Adrenal gland (tissue), 12 donors: ENCODE measurements around the gene KCNMA1. TPM values are rescaled to one million over a fixed set of nuclear protein-coding genes. Genes with fewer than 3 reads are reported as not detected.

Experiments
- DNase-seq, 7 donors: peaks; one replicate each; pipeline ENCODE4 v3.0.0-alpha.2; 2019 to 2020
- H3K27ac ChIP-seq, 5 donors: fragments of 200-600 bp; sonication (generic) in 4 of 5; 1 replicate in 3 of 5; 2 replicates in 2 of 5; pipeline versions ENCODE4 v1.5.1 to v1.8.0; 2016 to 2020; ENCODE audit warnings: mild to moderate bottlenecking in 1 of 5
- H3K27me3 ChIP-seq: fragments of 200-600 bp; 2 replicates; pipeline ENCODE4 v1.8.0; 2021
- H3K36me3 ChIP-seq, 2 donors: fragments of 200-600 bp; replicated peaks in 1 of 2; 1 replicate in 1 of 2; 2 replicates in 1 of 2; pipeline versions ENCODE4 v1.5.1 to v1.8.0; 2018 to 2022
- H3K4me1 ChIP-seq, 2 donors: fragments of 200-600 bp; replicated peaks in 1 of 2; 1 replicate in 1 of 2; 2 replicates in 1 of 2; pipeline versions ENCODE4 v1.5.1 to v1.8.0; 2018 to 2021
- H3K4me3 ChIP-seq, 4 donors: fragments of 200-600 bp; sonication (generic) in 3 of 4; one replicate each; pipeline ENCODE4 v1.5.1; 2016 to 2018
- H3K9me3 ChIP-seq, 3 donors: fragments of 200-600 bp; sonication (generic) in 1 of 3; replicated peaks in 1 of 3; 1 replicate in 2 of 3; 2 replicates in 1 of 3; pipeline versions ENCODE4 v1.5.1 to v1.8.0; 2016 to 2021
- CTCF ChIP-seq, 6 experiments: fragments of 450-650 bp in 4 of 6; fragments of 200-600 bp in 2 of 6; sonication (generic) in 1 of 6; IDR thresholded peaks; 1 replicate in 5 of 6; 2 replicates in 1 of 6; pipeline versions ENCODE4 v1.5.1 to v1.8.0; 2016 to 2021; ENCODE audit warnings: antibody characterized with exemption in 6 of 6, mild to moderate bottlenecking in 2 of 6, moderate library complexity in 1 of 6
- POLR2A ChIP-seq, 2 donors: fragments of 450-650 bp; IDR thresholded peaks; one replicate each; pipeline ENCODE4 v1.6.1; 2017; ENCODE audit warnings: antibody characterized with exemption in 2 of 2, mild to moderate bottlenecking in 2 of 2, moderate library complexity in 1 of 2
- WGBS, 4 donors: extraction: QIAGEN DNeasy Blood & Tissue Kit in 2 of 4; methylation state at CpG; one replicate each; pipeline versions ENCODE4 v1.1.5 to v1.1.7; 2013 to 2017; 5-methylcytosine and 5-hydroxymethylcytosine counted together
- intact Hi-C, 2 donors: fragments of 100-400 bp; cut with DNase I; formaldehyde crosslinking; loops; one replicate each; pipeline versions ENCODE4 v1.14.1 to v1.15.0; 2022 to 2023
- polyA plus RNA-seq, 3 donors: library from polyadenylated mRNA; stranded (reverse); fragments of 200-250 nt in 2 of 3; fragments of 350-450 nt in 1 of 3; fragmentation: Illumina TruSeq in 1 of 3; extraction: RNeasy Lipid Tissue Mini Kit (QIAGEN cat#74804) in 1 of 3; gene quantifications; one replicate each; pipeline ENCODE4 v1.2.3, GENCODE V29; 2013 to 2014
- total RNA-seq, 9 donors: library from RNA; depleted of rRNA in 4 of 9; stranded (reverse); fragments of >200 nt in 4 of 9; fragments of 120-200 nt in 1 of 9; fragmentation: NEBNext Ultra II Directional in 1 of 9; extraction: Animal tissue kit (Norgen Biotek cat#: 25700) in 1 of 9; gene quantifications; one replicate each; pipeline versions ENCODE4 v1.1.0 to v1.2.4, GENCODE V29; 2013 to 2023
- donor health status: healthy with polysubstance abuse.
- donor health status: Bipolar disorder and iron deficiency.
- donor health status: DM: yes; HTN: yes; CAD: no.
- donor health status: DM: no; HTN: no; CAD: no.
- donor health status: DM: no; HTN: no; CAD: no.
- donor health status: DM: yes; HTN: yes; CAD: no.

The KCNMA1 gene
- total and polyA plus RNA-seq, 12 donors: 6.4 to 37.7 (median 13.4) TPM

- peaks cover 14% of the 10 kb centered on the region for H3K27me3 ChIP-seq
- H3K27ac ChIP-seq: no peak overlapping the region
- H3K4me1 ChIP-seq: no peaks in the 10 kb centered on the region
- no peaks in the 10 kb centered on the region for H3K36me3 ChIP-seq
- no peak for DNase-seq
- TF ChIP-seq POLR2A (IDR thresholded peaks at IDR 0.05) (no peak), CTCF (IDR thresholded peaks at IDR 0.05) (no peak)
- intact Hi-C loops: no loop called here
- no peaks in the 10 kb centered on the region for H3K9me3 ChIP-seq
- WGBS, 4 donors: 83 to 85% (median 84%) methylated on average over 10 to 11 of the region's 11 CpGs
- H3K4me3 ChIP-seq: no peak overlapping the region
These were observed 225.8 kb downstream of the KCNMA1 start for GRCh38 chr10:77411805-77412204.

GRCh38 chr10:77410523-77410922 is 227.1 kb downstream of the KCNMA1 start:
- H3K27me3 ChIP-seq: peaks cover 14% of the 10 kb centered on the region
- no peaks in the 10 kb centered on the region for H3K9me3 ChIP-seq
- TF ChIP-seq CTCF (IDR thresholded peaks at IDR 0.05): no peak
- TF ChIP-seq POLR2A (IDR thresholded peaks at IDR 0.05): no peak
- no peak overlapping the region for H3K27ac ChIP-seq
- WGBS, 4 donors: 77 to 81% (median 79%) methylated on average over 8 to 9 of the region's 9 CpGs
- no peaks in the 10 kb centered on the region for H3K36me3 ChIP-seq
- intact Hi-C loops: no loop called here
- no peak overlapping the region for H3K4me3 ChIP-seq
- no peak for DNase-seq
- no peaks in the 10 kb centered on the region for H3K4me1 ChIP-seq

GRCh38 chr10:77409697-77410471 is 227.7 kb downstream of the KCNMA1 start:
- WGBS, 4 donors: 68 to 73% (median 69%) methylated on average over 5 to 7 of the region's 7 CpGs
- H3K27me3 ChIP-seq: peaks cover 14% of the 10 kb centered on the region
- intact Hi-C loops: no loop called here
- no peak overlapping the region for H3K27ac ChIP-seq
- no peak for TF ChIP-seq CTCF (IDR thresholded peaks at IDR 0.05)
- TF ChIP-seq POLR2A (IDR thresholded peaks at IDR 0.05): no peak
- no peak overlapping the region for H3K4me3 ChIP-seq
- no peaks in the 10 kb centered on the region for H3K9me3 ChIP-seq
- H3K36me3 ChIP-seq: no peaks in the 10 kb centered on the region
- H3K4me1 ChIP-seq: no peaks in the 10 kb centered on the region
- DNase-seq: no peak

GRCh38 chr10:77408259-77408658 is 229.3 kb downstream of the KCNMA1 start:
- Histone ChIP-seq H3K4me3 (no peak overlapping the region), H3K36me3 (no peaks in the 10 kb centered on the region), H3K4me1 (no peaks in the 10 kb centered on the region), H3K9me3 (no peaks in the 10 kb centered on the region), H3K27ac (no peak overlapping the region), H3K27me3 (peaks cover 14% of the 10 kb centered on the region)
- 82 to 90% (median 87%) methylated on average over 8 of the region's 8 CpGs for WGBS, 4 donors
- intact Hi-C loops: no loop called here
- no peak for TF ChIP-seq POLR2A (IDR thresholded peaks at IDR 0.05)
- no peak for DNase-seq
